Activated T-cell treated with anti-CD3 and anti-CD28 coated beads for 48 hours (primary cell): Measurements from ENCODE around the gene PPP1R1B.

Experiments used
- DNase-seq: peaks from one replicate; pipeline ENCODE4 v3.0.0-alpha.2; 2020; ENCODE audit warnings: low read depth

Gene PPP1R1B

DNA sequence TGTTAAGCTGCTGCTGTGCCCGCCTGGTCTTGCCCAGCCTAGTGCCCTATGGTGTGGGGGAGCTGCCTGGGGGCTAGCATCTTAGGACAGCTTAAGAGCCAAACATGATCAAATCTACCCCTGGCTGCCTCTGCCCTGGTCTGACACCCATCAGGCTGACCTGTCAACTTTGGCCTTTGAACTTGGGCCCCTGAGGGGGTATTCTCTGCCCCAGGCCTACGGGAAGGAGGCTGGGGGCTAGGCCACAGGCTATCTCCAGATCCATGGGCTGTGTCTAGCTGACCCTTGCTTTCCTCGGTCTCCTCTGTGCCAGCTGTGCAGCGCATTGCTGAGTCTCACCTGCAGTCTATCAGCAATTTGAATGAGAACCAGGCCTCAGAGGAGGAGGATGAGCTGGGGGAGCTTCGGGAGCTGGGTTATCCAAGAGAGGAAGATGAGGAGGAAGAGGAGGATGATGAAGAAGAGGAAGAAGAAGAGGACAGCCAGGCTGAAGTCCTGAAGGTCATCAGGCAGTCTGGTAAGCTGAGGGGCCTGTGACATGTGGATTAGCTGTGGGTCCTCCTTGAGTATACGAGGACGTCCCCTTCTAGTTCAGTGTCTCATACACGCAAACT is 6.9 kb downstream of the PPP1R1B start:
- no peak for DNase-seq

DNA sequence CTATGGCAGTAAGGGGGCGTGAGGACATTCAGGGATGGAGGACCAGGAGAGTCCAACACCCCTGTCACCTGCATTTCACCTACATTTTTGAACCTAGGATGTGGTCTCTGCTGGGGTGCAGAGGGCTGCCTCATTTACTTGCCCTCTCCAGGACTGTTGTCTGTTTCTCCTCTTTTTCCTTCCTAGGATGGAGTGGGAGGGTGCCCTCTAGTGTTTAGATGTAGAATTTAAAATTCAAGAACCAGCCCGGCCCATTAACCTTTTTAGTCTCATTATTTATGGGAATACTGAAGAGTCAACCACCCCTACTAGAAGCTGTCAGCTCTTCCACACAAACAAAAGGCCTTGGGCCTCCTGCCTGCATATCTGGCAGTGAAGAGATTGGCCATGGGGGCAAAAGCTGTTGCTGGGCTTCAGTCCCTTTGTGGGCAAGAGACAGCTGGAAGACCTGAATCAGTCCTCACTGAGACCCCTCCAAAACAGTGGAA is 7.7 kb downstream of the PPP1R1B start:
- DNase-seq: no peak

DNA sequence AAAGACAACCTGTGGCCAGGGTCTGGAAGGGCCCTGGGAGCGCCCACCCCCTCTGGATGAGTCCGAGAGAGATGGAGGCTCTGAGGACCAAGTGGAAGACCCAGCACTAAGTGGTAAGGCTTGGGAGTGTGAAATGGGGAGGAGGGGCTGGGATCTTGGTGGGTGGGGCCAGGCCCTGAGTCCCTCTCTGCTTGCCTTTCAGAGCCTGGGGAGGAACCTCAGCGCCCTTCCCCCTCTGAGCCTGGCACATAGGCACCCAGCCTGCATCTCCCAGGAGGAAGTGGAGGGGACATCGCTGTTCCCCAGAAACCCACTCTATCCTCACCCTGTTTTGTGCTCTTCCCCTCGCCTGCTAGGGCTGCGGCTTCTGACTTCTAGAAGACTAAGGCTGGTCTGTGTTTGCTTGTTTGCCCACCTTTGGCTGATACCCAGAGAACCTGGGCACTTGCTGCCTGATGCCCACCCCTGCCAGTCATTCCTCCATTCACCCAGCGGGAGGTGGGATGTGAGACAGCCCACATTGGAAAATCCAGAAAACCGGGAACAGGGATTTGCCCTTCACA is 8.9 kb downstream of the PPP1R1B start:
- no peak for DNase-seq

DNA sequence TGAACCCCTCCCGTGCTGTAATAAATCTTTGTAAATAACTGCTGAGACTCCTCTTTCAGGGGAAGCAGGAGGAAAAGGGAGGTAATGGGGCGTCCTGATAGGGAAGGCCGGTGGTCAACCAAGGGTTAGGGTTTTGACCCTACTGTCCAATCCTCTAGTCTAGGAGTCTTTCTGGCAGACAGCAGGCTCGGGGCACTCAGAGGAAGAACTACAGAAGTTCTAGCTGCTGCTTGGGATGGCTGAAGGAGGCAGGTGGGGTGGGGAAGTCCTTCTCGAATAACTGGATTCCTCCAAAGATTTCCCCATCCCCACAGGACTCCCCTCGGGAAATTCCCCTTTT is 9.8 kb downstream of the PPP1R1B start:
- no peak for DNase-seq

GRCh38 chr17:39636927-39637736 is 10.4 kb downstream of the PPP1R1B start, which contains the start of gene STARD3:
TSS of gene STARD3 (plus strand) at chr17:39637144. CDS start at chr17:39653532, 16,388 bp downstream.
- peak; percentile 92 for DNase-seq

DNA sequence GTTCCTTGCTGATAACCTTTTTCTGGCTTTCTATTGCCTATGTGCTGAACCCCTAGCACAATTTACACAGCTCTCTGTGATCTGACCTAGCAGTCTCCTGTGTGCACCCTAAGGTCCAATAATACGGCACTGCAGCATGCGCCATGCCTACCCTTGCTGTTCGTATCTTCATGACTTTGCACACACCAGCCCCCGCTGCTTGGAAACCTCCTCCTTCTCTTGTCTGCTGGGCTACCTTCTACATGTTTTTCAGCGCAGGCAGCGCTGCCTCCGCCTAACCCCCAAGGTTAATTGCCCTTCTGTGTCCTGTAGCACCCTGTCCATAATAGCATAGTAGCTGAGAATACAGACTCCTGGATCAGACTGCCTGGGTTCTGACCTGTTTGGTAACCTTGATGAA is 11.6 kb downstream of the PPP1R1B start:
- no peak for DNase-seq

DNA sequence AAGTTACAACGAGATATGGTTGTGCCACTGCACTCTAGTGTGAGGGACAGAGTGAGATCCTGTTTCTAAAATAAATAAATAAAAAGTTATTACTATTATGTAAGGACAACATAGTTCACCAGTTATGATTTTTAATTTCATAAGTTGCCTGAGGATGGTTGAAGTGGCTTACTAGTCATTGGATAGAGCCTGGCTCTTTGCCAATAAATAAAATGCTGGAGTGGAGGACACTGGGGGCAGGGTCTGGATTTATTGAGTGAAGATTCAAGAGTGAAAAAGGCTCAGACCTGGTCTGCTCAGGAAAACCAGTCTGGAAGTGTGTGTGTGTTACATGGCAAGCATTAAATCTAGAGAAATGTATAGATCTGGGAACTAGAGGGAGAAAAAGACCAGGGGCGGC is 12.3 kb downstream of the PPP1R1B start:
- no peak for DNase-seq

- no peak for DNase-seq
Observed at GRCh38 chr17:39639566-39640458, 13.1 kb downstream of the PPP1R1B start.

DNA sequence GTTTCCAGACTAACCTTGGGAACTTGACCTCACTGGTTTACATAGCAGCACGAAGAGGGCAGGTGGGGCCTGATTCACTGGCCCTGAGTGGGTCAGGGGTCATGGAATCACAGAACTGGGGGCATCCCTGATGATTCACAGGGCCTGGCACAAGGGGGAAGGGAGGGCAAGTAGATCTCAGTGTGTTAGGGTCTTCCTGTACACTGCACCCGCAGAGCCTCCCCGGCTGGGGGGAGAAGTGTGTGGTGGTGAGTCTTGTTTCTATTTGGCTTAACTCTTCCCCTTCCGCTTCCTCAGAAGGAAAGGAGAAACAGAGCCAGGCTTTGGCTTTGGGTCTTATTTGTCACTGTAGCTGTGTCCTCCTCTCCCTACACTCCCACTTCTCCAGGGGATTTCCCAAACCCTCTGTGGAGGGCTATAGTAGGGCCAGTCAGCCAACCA is 13.9 kb downstream of the PPP1R1B start:
- DNase-seq: no peak

- no peak for DNase-seq
Observed at GRCh38 chr17:39641097-39641496, 14.3 kb downstream of the PPP1R1B start.

DNA sequence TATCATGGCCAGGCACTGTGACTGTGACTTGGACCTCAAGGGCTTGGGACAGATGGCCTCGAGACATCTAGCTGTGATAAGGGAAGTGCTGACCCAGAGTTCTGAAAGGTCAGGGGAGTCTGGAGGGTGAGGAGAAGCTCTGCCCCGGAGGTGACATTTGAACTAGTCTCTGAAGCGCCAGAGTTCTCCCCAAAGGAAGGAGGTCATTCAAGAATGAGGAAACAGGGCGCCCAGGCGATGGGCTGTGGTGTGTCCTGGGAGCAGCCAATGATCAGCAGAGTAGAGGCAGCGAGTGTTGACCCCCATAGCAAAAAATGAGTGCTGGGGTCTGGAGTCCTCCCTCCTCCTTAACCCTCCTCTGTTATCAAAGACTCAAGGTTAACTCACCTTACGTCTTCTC is 15.1 kb downstream of the PPP1R1B start:
- no peak for DNase-seq

DNA sequence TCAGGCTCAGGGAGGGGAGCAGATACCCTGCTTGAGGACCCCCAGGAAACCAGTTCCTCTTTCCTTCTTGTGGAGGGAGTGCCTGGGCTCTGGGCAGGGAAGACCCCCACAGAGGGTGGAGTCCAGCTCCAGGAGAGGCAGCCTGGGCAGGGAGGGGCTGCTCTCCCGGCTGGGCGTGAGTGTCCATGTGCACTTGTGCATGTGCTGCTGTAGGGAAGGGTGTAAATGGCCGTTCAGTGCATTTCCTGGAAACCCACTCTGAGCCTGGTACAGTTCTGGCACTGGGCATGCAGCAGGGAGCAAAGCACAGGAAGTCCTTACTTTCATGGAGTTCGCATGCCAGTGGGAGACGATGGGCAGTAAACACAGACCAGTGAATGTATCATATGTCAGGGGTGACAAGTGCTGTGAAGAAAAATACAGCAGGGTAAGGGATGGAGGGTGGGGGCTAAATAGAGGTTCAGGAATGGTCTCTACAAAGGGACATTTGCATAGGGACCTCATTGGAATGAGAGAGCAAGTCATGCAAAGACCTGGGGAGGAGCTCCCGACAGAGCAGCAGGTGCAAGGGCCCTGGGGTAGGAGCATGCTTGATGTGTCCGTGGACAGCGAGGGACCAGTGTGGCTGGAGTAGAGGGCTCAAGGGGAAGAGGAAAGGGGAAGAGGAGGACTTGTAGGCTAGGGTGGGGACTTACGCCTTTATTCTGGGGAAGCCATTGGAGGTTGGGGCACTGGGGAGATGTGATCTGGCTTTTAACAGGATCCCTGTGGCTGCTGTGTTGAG is 15.7 kb downstream of the PPP1R1B start:
- no peak for DNase-seq

- no peak for DNase-seq
Observed at GRCh38 chr17:39643271-39643670, 16.5 kb downstream of the PPP1R1B start.

GRCh38 chr17:39647256-39647655 is 20.5 kb downstream of the PPP1R1B start:
- DNase-seq: no peak

DNA sequence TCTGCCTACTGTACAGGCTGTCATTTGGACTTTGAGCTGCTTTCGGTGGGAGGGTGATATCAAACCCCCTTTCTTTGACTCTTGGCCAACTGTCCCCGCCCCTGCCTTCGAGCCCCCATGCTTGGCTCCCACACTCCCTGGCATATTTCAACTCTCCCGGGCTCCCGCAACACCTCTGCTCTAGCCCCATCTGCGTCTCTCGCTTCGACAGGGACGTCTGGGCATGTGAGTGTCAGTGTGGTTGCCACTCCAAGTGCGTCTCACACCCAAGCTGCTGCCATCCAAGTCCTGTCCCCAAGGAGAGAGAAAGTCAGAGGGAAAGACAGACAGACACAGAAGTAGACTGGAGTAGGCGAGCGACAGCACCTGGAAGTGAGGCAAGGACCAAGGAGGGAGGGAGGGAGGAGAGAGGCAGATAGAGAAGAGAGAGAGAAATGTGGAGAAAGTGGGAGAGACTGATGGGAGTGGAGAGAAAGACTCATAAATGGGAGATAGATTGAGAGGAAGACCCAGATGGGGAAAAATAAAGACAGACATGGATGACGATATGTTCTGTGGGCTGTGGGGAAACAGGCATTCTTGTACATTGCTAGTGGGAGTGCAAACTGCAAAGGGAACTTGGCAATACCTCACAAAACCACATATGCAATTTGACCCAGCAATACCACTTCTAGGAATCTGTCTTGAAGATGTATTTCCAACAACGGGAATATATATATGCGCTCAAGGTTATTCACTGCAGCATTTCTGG is 22.0 kb downstream of the PPP1R1B start:
- no peak for DNase-seq

GRCh38 chr17:39650121-39650579 is 23.4 kb downstream of the PPP1R1B start:
- DNase-seq: no peak

GRCh38 chr17:39651923-39652586 is 25.3 kb downstream of the PPP1R1B start:
- no peak for DNase-seq

DNA sequence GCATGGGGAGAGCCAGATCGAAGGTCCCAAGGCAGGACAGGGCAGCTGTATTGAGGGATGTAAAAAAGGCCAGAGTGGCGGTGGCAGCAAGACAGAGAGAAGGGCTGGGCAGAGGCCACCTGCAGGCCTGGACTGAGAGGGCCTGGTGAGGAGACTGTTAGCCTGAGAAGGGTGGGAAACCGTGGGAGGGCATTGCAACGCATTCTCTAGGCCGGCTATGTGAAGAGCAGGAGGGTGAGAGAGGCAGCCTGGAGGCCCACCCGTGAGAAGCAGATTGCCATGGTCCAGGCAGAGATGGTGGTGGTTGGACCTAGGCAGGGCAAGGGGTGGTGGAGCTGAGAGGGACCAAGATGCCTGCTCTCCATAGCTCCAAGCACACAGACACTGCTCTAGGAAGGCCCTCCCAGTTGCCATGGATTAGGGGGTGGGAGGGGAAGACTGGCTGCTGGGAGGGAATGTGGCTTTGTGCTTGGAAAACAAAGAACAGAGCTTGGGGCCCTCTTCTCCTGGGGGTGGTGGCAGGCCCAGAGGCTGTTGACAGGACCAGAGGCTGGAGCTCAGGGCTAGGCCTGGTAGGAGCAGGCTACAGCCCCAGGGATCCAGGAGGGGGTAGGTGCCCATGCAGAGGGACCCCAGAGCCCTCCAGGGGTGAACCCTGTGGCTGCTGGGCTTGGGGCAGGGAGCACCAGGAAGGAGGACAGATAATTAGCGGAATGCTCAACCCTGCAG is 26.0 kb downstream of the PPP1R1B start:
- no peak for DNase-seq

- no peak for DNase-seq
Observed at GRCh38 chr17:39653316-39653661, 26.5 kb downstream of the PPP1R1B start.
